ENCODE measurements around the gene ACOX3. TPM values are rescaled to one million over a fixed set of nuclear protein-coding genes. Genes with fewer than 3 reads are reported as not detected.

Gene ACOX3
- polyA plus RNA-seq, 1 of the 3 experiments (the other 2 are of a cell fraction): 8.4 TPM

GRCh38 chr4:8457646-8458252 is 17.2 kb upstream of the ACOX3 start:
- DNase-seq: no peak
- POLR2A ChIA-PET: no interaction called here
- peaks cover 33 to 63% of the 10 kb centered on the region in 2 experiments for H3K36me3 ChIP-seq (replicated peaks in 1 of 2; ENCODE audit: control insufficient read depth in 1 of 2, insufficient read depth in 2 of 2, low read length in 1 of 2)

GRCh38 chr4:8453957-8454356 is 13.4 kb upstream of the ACOX3 start:
- WGBS (ENCODE audit: low lambda C conversion rate): 97% methylated on average over 3 of the region's 3 CpGs
- H3K4me1 ChIP-seq (ENCODE audit: control insufficient read depth in 1 of 2, insufficient read depth in 2 of 2, low read depth in 1 of 2, low read length in 1 of 2): no peaks in the 10 kb centered on the region
- CTCF ChIA-PET: interaction anchor here (1.6 to 2.0 kb wide), 3 partner anchors 13 to 464 kb away, joined by 3 to 10 read pairs (median 3); partner anchors contain the start of genes ACOX3 and TRMT44
- no peak overlapping the region for H3K9ac ChIP-seq
- H3K27me3 ChIP-seq (ENCODE audit: insufficient read depth): no peaks in the 10 kb centered on the region
- H3K4me2 ChIP-seq: no peak overlapping the region
- no peaks in the 10 kb centered on the region for H3K9me3 ChIP-seq
- no peaks in the 10 kb centered on the region for H3K79me2 ChIP-seq (ENCODE audit: insufficient read depth)
- POLR2A ChIA-PET: no interaction called here
- H3F3A ChIP-seq (replicated peaks; ENCODE audit: insufficient read depth): no peaks in the 10 kb centered on the region
- H2AFZ ChIP-seq (ENCODE audit: low read depth): no peak overlapping the region
- no peaks in the 10 kb centered on the region for H3K9me2 ChIP-seq
- peaks cover 31 to 69% of the 10 kb centered on the region in 2 experiments for H3K36me3 ChIP-seq (replicated peaks in 1 of 2; ENCODE audit: control insufficient read depth in 1 of 2, insufficient read depth in 2 of 2, low read length in 1 of 2)
- DNase-seq: no peak
- no peaks in the 10 kb centered on the region for H4K20me1 ChIP-seq (ENCODE audit: insufficient read depth)
- H3K27ac ChIP-seq (ENCODE audit: low read depth in 2 of 2, low read length in 1 of 2): no peak overlapping the region
- H3K4me3 ChIP-seq (ENCODE audit: low read depth in 2 of 2, low read length in 1 of 2): no peak overlapping the region
- no peak for TF ChIP-seq RXRA (IDR thresholded peaks at IDR 0.05; ENCODE audit: borderline replicate concordance, low read depth)
- TF ChIP-seq CTCF (IDR thresholded peaks at IDR 0.05): no peak
- no peak for TF ChIP-seq RCOR1 (IDR thresholded peaks at IDR 0.05; ENCODE audit: low read length)
- TF ChIP-seq MAX (IDR thresholded peaks at IDR 0.05; ENCODE audit: low read depth): no peak
- TF ChIP-seq RAD21 (IDR thresholded peaks at IDR 0.05; ENCODE audit: low read length): no peak
- no peak for TF ChIP-seq REST (IDR thresholded peaks at IDR 0.05; ENCODE audit: low read depth, low read length)
- TF ChIP-seq MXI1 (IDR thresholded peaks at IDR 0.05; ENCODE audit: low read depth, low read length): no peak
- TF ChIP-seq GATA2 (CRISPR knock-in tag; IDR thresholded peaks at IDR 0.05): no peak
- no peak for TF ChIP-seq USF1 (IDR thresholded peaks at IDR 0.05; ENCODE audit: borderline replicate concordance, low read depth)
- no peak for TF ChIP-seq ELF1 (IDR thresholded peaks at IDR 0.05)
- no peak for TF ChIP-seq FOXM1 (IDR thresholded peaks at IDR 0.05; ENCODE audit: low read depth)

More at GRCh38 chr4:8457646-8458252, 17.2 kb upstream of the ACOX3 start:
- H3K4me2 ChIP-seq: no peak overlapping the region
- H3K27ac ChIP-seq (ENCODE audit: low read depth in 2 of 2, low read length in 1 of 2): no peak overlapping the region
- H3F3A ChIP-seq (replicated peaks; ENCODE audit: insufficient read depth): no peaks in the 10 kb centered on the region
- no peaks in the 10 kb centered on the region for H3K79me2 ChIP-seq (ENCODE audit: insufficient read depth)
- no peaks in the 10 kb centered on the region for H3K27me3 ChIP-seq (ENCODE audit: insufficient read depth)
- no peak overlapping the region for H3K9ac ChIP-seq
- TF ChIP-seq TEAD4 (IDR thresholded peaks at IDR 0.05; ENCODE audit: borderline replicate concordance, insufficient read depth) (no peak), TAF1 (IDR thresholded peaks at IDR 0.05; ENCODE audit: borderline replicate concordance, low read depth, low read length) (no peak), YY1 (IDR thresholded peaks at IDR 0.05; ENCODE audit: low read depth) (no peak), GATA2 (CRISPR knock-in tag; IDR thresholded peaks at IDR 0.05) (no peak), POLR2AphosphoS5 (IDR thresholded peaks at IDR 0.05; ENCODE audit: low read depth, low read length) (no peak), MXI1 (IDR thresholded peaks at IDR 0.05; ENCODE audit: low read depth, low read length) (no peak), JUND (IDR thresholded peaks at IDR 0.05) (no peak), RXRA (IDR thresholded peaks at IDR 0.05; ENCODE audit: borderline replicate concordance, low read depth) (no peak), SMC3 (IDR thresholded peaks at IDR 0.05; ENCODE audit: low read depth, low read length) (no peak), ZBTB33 (IDR thresholded peaks at IDR 0.05; ENCODE audit: borderline replicate concordance, low read depth) (no peak), GABPA (IDR thresholded peaks at IDR 0.05; ENCODE audit: low read depth) (no peak), MEF2A (IDR thresholded peaks at IDR 0.05; ENCODE audit: borderline replicate concordance, low read depth) (no peak), NRF1 (IDR thresholded peaks at IDR 0.05; ENCODE audit: low read depth, low read length) (no peak), FOXM1 (IDR thresholded peaks at IDR 0.05; ENCODE audit: low read depth) (no peak)
- H4K20me1 ChIP-seq (ENCODE audit: insufficient read depth): no peaks in the 10 kb centered on the region
- H3K4me1 ChIP-seq (ENCODE audit: control insufficient read depth in 1 of 2, insufficient read depth in 2 of 2, low read depth in 1 of 2, low read length in 1 of 2): no peaks in the 10 kb centered on the region
- H2AFZ ChIP-seq (ENCODE audit: low read depth): no peak overlapping the region
- no peak overlapping the region for H3K4me3 ChIP-seq (ENCODE audit: low read depth in 2 of 2, low read length in 1 of 2)
- no peaks in the 10 kb centered on the region for H3K9me3 ChIP-seq
- CTCF ChIA-PET: interaction anchor here (0.6 to 2.3 kb wide), 4 partner anchors 10 to 460 kb away, joined by 3 to 10 read pairs (median 4); no protein-coding TSS in a partner anchor
- H3K9me2 ChIP-seq: no peaks in the 10 kb centered on the region
- 75% methylated on average over 9 of the region's 9 CpGs for WGBS (ENCODE audit: low lambda C conversion rate)
